Sigmoid colon (tissue), 7 donors: ENCODE measurements around the gene CCDC85C. TPM values are rescaled to one million over a fixed set of nuclear protein-coding genes. Genes with fewer than 3 reads are reported as not detected.

Experiments used
- DNase-seq: peaks from one replicate; pipeline ENCODE4 v3.0.0-alpha.2; 2019
- H3K27ac ChIP-seq, 4 donors: fragments of 200-600 bp; sonication (generic); one replicate each; pipeline ENCODE4 v1.5.1; 2016 to 2019; ENCODE audit warnings: mild to moderate bottlenecking in 1 of 4
- H3K27me3 ChIP-seq, 3 donors: fragments of 200-600 bp; sonication (generic); one replicate each; pipeline ENCODE4 v1.5.1; 2019; ENCODE audit warnings: mild to moderate bottlenecking in 1 of 3
- H3K36me3 ChIP-seq, 4 donors: fragments of 200-600 bp; sonication (generic); one replicate each; pipeline ENCODE4 v1.5.1; 2016 to 2019
- H3K4me1 ChIP-seq, 4 donors: fragments of 200-600 bp; sonication (generic); one replicate each; pipeline ENCODE4 v1.5.1; 2017 to 2019
- H3K4me3 ChIP-seq, 4 donors: fragments of 200-600 bp; sonication (generic); one replicate each; pipeline ENCODE4 v1.5.1; 2017 to 2019; ENCODE audit warnings: mild to moderate bottlenecking in 2 of 4, moderate library complexity in 1 of 4
- H3K9me3 ChIP-seq, 4 donors: fragments of 200-600 bp in 3 of 4; sonication (generic) in 3 of 4; one replicate each; pipeline versions ENCODE4 v1.5.1 to v1.6.1; 2013 to 2019
- EP300 ChIP-seq, 4 donors: sonication (generic); formaldehyde crosslinking; IDR thresholded peaks; one replicate each; pipeline ENCODE4 v1.6.1; 2017; ENCODE audit warnings: antibody characterized with exemption in 4 of 4
- POLR2A ChIP-seq, 2 donors: fragments of 450-650 bp; IDR thresholded peaks; one replicate each; pipeline ENCODE4 v1.6.1; 2016; ENCODE audit warnings: antibody characterized with exemption in 2 of 2, mild to moderate bottlenecking in 2 of 2, moderate library complexity in 2 of 2
- POLR2AphosphoS5 ChIP-seq, 4 donors: sonication (generic); formaldehyde crosslinking; IDR thresholded peaks; one replicate each; pipeline ENCODE4 v1.6.1; 2017; ENCODE audit warnings: antibody characterized with exemption in 4 of 4
- WGBS, 2 donors: extraction: QIAGEN DNeasy Blood & Tissue Kit; methylation state at CpG; one replicate each; pipeline ENCODE4 v1.1.7; 2013; 5-methylcytosine and 5-hydroxymethylcytosine counted together
- intact Hi-C: fragments of 100-400 bp; cut with DNase I; formaldehyde crosslinking; loops from one replicate; pipeline ENCODE4 v1.15.1; 2023
- polyA plus RNA-seq, 3 donors: library from polyadenylated mRNA; stranded (reverse); fragments of 200-250 nt; gene quantifications; one replicate each; pipeline ENCODE4 v1.2.3, GENCODE V29; 2013
- total RNA-seq, 4 donors: library from RNA; depleted of rRNA; stranded (reverse); fragments of >200 nt; gene quantifications; one replicate each; pipeline ENCODE4 v1.1.0, GENCODE V29; 2016
- TF ChIP-seq, protein P1 (sequence below), 4 experiments: fragments of 450-650 bp in 3 of 4; fragments of 200-600 bp in 1 of 4; IDR thresholded peaks; one replicate each; pipeline ENCODE4 v1.5.1; 2016 to 2019; ENCODE audit warnings: antibody characterized with exemption in 4 of 4, mild to moderate bottlenecking in 3 of 4, moderate library complexity in 2 of 4
- donor health status: healthy with polysubstance abuse.
- donor health status: Bipolar disorder and iron deficiency.
- donor health status: healthy.

Gene CCDC85C
- total and polyA plus RNA-seq, 7 donors = 11.4 to 79.0 (median 28.1) TPM

DNA sequence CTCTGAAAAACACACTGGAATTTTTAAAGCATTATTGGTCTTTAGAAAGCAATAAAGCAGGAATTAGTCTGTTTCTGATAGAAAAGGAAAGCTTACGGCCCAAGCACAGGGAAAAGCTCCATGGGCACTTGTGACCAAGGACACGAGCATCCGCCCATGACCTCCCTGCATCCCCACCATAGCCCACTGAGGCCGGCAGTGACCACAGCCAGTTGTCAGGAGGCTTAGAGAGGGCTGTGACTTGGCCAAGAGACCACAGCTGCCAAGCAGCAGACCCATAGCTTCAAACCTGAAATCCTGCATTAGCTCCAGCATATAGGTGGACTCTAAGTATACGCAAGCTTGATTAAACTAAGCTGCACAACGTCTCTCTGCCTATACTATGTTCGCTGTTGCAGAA, 132.3 kb downstream of the CCDC85C start:
- WGBS, 2 donors = 87 to 93% methylated on average over 7 of the region's 7 CpGs
- TF ChIP-seq, protein P1, sequence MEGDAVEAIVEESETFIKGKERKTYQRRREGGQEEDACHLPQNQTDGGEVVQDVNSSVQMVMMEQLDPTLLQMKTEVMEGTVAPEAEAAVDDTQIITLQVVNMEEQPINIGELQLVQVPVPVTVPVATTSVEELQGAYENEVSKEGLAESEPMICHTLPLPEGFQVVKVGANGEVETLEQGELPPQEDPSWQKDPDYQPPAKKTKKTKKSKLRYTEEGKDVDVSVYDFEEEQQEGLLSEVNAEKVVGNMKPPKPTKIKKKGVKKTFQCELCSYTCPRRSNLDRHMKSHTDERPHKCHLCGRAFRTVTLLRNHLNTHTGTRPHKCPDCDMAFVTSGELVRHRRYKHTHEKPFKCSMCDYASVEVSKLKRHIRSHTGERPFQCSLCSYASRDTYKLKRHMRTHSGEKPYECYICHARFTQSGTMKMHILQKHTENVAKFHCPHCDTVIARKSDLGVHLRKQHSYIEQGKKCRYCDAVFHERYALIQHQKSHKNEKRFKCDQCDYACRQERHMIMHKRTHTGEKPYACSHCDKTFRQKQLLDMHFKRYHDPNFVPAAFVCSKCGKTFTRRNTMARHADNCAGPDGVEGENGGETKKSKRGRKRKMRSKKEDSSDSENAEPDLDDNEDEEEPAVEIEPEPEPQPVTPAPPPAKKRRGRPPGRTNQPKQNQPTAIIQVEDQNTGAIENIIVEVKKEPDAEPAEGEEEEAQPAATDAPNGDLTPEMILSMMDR (IDR thresholded peaks at IDR 0.05) = no peak
- no peak for TF ChIP-seq POLR2AphosphoS5 (IDR thresholded peaks at IDR 0.05)
- TF ChIP-seq EP300 (IDR thresholded peaks at IDR 0.05) = no peak
- TF ChIP-seq POLR2A (IDR thresholded peaks at IDR 0.05) = no peak

GRCh38 chr14:99468836-99469592, 135.0 kb downstream of the CCDC85C start:
- H3K9me3 ChIP-seq = no peaks in the 10 kb centered on the region
- intact Hi-C loops = no loop called here
- H3K4me3 ChIP-seq = no peak overlapping the region
- no peak for TF ChIP-seq EP300 (IDR thresholded peaks at IDR 0.05)
- TF ChIP-seq, protein P1 (IDR thresholded peaks at IDR 0.05) = no peak
- no peak for TF ChIP-seq POLR2AphosphoS5 (IDR thresholded peaks at IDR 0.05)
- no peak for TF ChIP-seq POLR2A (IDR thresholded peaks at IDR 0.05)
- no peak for DNase-seq
- 59 to 72% methylated on average over 8 of the region's 8 CpGs for WGBS, 2 donors
- peaks cover 6 to 16% (median 11%) of the 10 kb centered on the region in 4 donors for H3K36me3 ChIP-seq
- H3K27ac ChIP-seq = no peak overlapping the region
- peaks cover 0 to 16% (median 11%) of the 10 kb centered on the region in 4 donors for H3K4me1 ChIP-seq
- H3K27me3 ChIP-seq = no peaks in the 10 kb centered on the region

More for the DNA sequence above, 132.3 kb downstream of the CCDC85C start:
- H3K36me3 ChIP-seq = no peaks in the 10 kb centered on the region
- DNase-seq = no peak
- H3K27ac ChIP-seq = no peak overlapping the region
- H3K4me1 ChIP-seq = peaks cover 0 to 29% (median 22%) of the 10 kb centered on the region in 4 donors
- intact Hi-C loops = no loop called here
- H3K4me3 ChIP-seq = no peak overlapping the region
- no peaks in the 10 kb centered on the region for H3K27me3 ChIP-seq
- no peaks in the 10 kb centered on the region for H3K9me3 ChIP-seq

- DNase-seq = no peak
- Histone ChIP-seq H3K27me3 (no peaks in the 10 kb centered on the region), H3K4me1 (peaks cover 0 to 16% (median 11%) of the 10 kb centered on the region in 4 donors), H3K9me3 (no peaks in the 10 kb centered on the region), H3K36me3 (peaks cover 6 to 25% (median 13%) of the 10 kb centered on the region in 4 donors), H3K4me3 (no peak overlapping the region), H3K27ac (no peak overlapping the region)
- TF ChIP-seq, protein P1 (IDR thresholded peaks at IDR 0.05) = no peak
- TF ChIP-seq POLR2A (IDR thresholded peaks at IDR 0.05) (no peak), POLR2AphosphoS5 (IDR thresholded peaks at IDR 0.05) (no peak), EP300 (IDR thresholded peaks at IDR 0.05) (no peak)
- intact Hi-C loops = no loop called here
- WGBS, 2 donors = 44 to 59% methylated on average over 4 of the region's 4 CpGs
Measured at GRCh38 chr14:99468081-99468480, 135.9 kb downstream of the CCDC85C start.

GRCh38 chr14:99467336-99468078, 136.5 kb downstream of the CCDC85C start:
- peaks cover 0 to 16% (median 11%) of the 10 kb centered on the region in 4 donors for H3K4me1 ChIP-seq
- H3K36me3 ChIP-seq = peaks cover 6 to 31% (median 18%) of the 10 kb centered on the region in 4 donors
- H3K27ac ChIP-seq = peak overlapping the region in 1 of 4 donors; percentile 27
- no peaks in the 10 kb centered on the region for H3K27me3 ChIP-seq
- 73 to 82% methylated on average over 9 of the region's 9 CpGs for WGBS, 2 donors
- no peak for DNase-seq
- H3K4me3 ChIP-seq = no peak overlapping the region
- intact Hi-C loops = no loop called here
- no peaks in the 10 kb centered on the region for H3K9me3 ChIP-seq
- TF ChIP-seq POLR2A (IDR thresholded peaks at IDR 0.05) = no peak

DNA sequence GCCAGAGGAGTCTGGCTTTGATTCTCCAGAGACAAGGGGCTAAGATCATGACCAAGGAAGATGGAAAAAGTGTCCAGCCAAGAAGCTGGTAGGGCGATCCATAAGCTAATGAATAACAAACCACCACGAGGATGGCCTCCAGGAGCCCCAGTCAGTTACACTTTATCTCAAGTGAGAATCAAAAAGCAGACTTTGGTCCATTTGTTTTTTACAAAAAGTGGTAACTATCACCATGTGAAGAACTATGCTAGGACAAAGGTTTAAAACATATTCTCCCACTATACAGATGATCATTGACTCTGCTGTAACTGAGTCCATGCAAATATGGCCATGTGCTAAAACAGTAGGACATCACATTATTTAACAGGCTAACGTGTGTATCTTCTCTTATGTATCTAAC, 137.2 kb downstream of the CCDC85C start:
- WGBS, 2 donors = 74 to 87% methylated on average over 3 of the region's 3 CpGs
- intact Hi-C loops = no loop called here

More for the DNA sequence above, 137.2 kb downstream of the CCDC85C start:
- no peaks in the 10 kb centered on the region for H3K27me3 ChIP-seq
- peaks cover 0 to 16% (median 11%) of the 10 kb centered on the region in 4 donors for H3K4me1 ChIP-seq
- no peak for DNase-seq
- TF ChIP-seq, protein P1 (IDR thresholded peaks at IDR 0.05) = no peak
- no peak for TF ChIP-seq POLR2AphosphoS5 (IDR thresholded peaks at IDR 0.05)
- no peak for TF ChIP-seq EP300 (IDR thresholded peaks at IDR 0.05)
- TF ChIP-seq POLR2A (IDR thresholded peaks at IDR 0.05) = no peak
- H3K9me3 ChIP-seq = no peaks in the 10 kb centered on the region
- H3K4me3 ChIP-seq = no peak overlapping the region
- no peak overlapping the region for H3K27ac ChIP-seq
- peaks cover 6 to 38% (median 24%) of the 10 kb centered on the region in 4 donors for H3K36me3 ChIP-seq
